VCaP (cell line): ENCODE results near the gene ASNSD1.
A peak's percentile ranks its signal among the peaks of the same experiment; 100 is the strongest.

Source experiments
- H3K27ac ChIP-seq: fragments of 450-650 bp; 2 replicates; pipeline ENCODE4 v1.5.1; 2017
- CTCF ChIP-seq: fragments of 450-650 bp; conservative IDR thresholded peaks from 2 replicates; pipeline ENCODE4 v1.5.1; 2017; ENCODE audit warnings: mild to moderate bottlenecking, moderate library complexity

ASNSD1 gene

GRCh38 chr2:189661148-189661956, at the start of gene ASNSD1:
ASNSD1 (plus strand) TSS chr2:189661459; CDS start chr2:189666133, 4,674 bp downstream.
- peak; percentile 95 for TF ChIP-seq CTCF
- peak within 1 kb of the TSS; percentile 79 for H3K27ac ChIP-seq

- TF ChIP-seq CTCF, result no peak
- H3K27ac ChIP-seq, result no peak overlapping the region
These were observed 48.1 kb upstream of the ASNSD1 start for GRCh38 chr2:189613077-189613636.

- H3K27ac ChIP-seq, result no peak overlapping the region
These were observed 47.4 kb upstream of the ASNSD1 start for GRCh38 chr2:189613650-189614420.

GRCh38 chr2:189614585-189614984, 46.7 kb upstream of the ASNSD1 start:
- no peak overlapping the region for H3K27ac ChIP-seq
- TF ChIP-seq CTCF, result no peak

More at GRCh38 chr2:189613650-189614420, 47.4 kb upstream of the ASNSD1 start:
- TF ChIP-seq CTCF, result no peak

- no peak overlapping the region for H3K27ac ChIP-seq
- no peak for TF ChIP-seq CTCF
These were observed 43.1 kb upstream of the ASNSD1 start for GRCh38 chr2:189618197-189618596.

GRCh38 chr2:189621781-189622180, 39.5 kb upstream of the ASNSD1 start:
- TF ChIP-seq CTCF, result no peak
- H3K27ac ChIP-seq, result no peak overlapping the region

GRCh38 chr2:189623049-189623448, 38.2 kb upstream of the ASNSD1 start:
- H3K27ac ChIP-seq, result no peak overlapping the region
- TF ChIP-seq CTCF, result no peak
